Measurements from ENCODE around the gene TSPAN17. TPM values are rescaled to one million over a fixed set of nuclear protein-coding genes. Genes with fewer than 3 reads are reported as not detected.

TSPAN17 gene
- total RNA-seq, 5 donors from 2014 or later (not counting 1 experiment from before 2014, with no cell fraction given): 20.2 to 39.3 (median 30.0) TPM

GRCh38 chr5:176625966-176626875, 21.1 kb upstream of the TSPAN17 start:
- 71% methylated on average over 14 of the region's 25 CpGs for WGBS (ENCODE audit: insufficient coverage)
- H3K9me3 Mint-ChIP-seq: no peaks in the 10 kb centered on the region
- H3K36me3 Mint-ChIP-seq: no peaks in the 10 kb centered on the region
- peaks cover 50 to 59% of the 10 kb centered on the region in 2 donors for H3K27me3 Mint-ChIP-seq
- no peak overlapping the region for H3K4me3 Mint-ChIP-seq
- peaks cover 2 to 17% of the 10 kb centered on the region in 2 experiments for H3K4me1 ChIP-seq (ENCODE audit: control insufficient read depth in 1 of 2, extremely low read depth in 1 of 2, insufficient read depth in 2 of 2, low read length in 2 of 2)
- H3K27me3 ChIP-seq (replicated peaks in 1 of 2; ENCODE audit: control insufficient read depth in 2 of 2, extremely low read depth in 1 of 2, insufficient read depth in 2 of 2, low read length in 1 of 2): peaks cover 25 to 78% of the 10 kb centered on the region in 2 experiments
- no peaks in the 10 kb centered on the region for H3K36me3 ChIP-seq (ENCODE audit: control insufficient read depth in 2 of 2, extremely low read depth in 1 of 2, insufficient read depth in 1 of 2, low read length in 1 of 2)
- DNase-seq (no peak), ATAC-seq (replicated peaks in 1 of 4) (no peak)
- CTCF ChIA-PET: interaction anchor here in 1 of 2 donors (0.6 kb wide), 1 partner anchor 53 kb away, joined by 3 read pairs; no protein-coding TSS in a partner anchor
- POLR2A ChIA-PET: no interaction called here
- H3K4me3 ChIP-seq (ENCODE audit: control insufficient read depth in 1 of 2, extremely low read depth in 1 of 2, low read length in 1 of 2): no peak overlapping the region
- H3K4me1 Mint-ChIP-seq: peaks cover 6 to 21% (median 10%) of the 10 kb centered on the region in 3 donors
- no peaks in the 10 kb centered on the region for H3K9me3 ChIP-seq
- H3K27ac Mint-ChIP-seq: no peak overlapping the region
- H3K27ac ChIP-seq (ENCODE audit: low read length): no peak overlapping the region

- H3K36me3 ChIP-seq (ENCODE audit: control insufficient read depth in 2 of 2, extremely low read depth in 1 of 2, insufficient read depth in 1 of 2, low read length in 1 of 2): no peaks in the 10 kb centered on the region
- Mint-ChIP-seq H3K27ac (no peak overlapping the region), H3K36me3 (no peaks in the 10 kb centered on the region), H3K4me1 (peaks cover 6 to 21% (median 10%) of the 10 kb centered on the region in 3 donors), H3K27me3 (peaks cover 55 to 60% of the 10 kb centered on the region in 2 donors), H3K4me3 (no peak overlapping the region), H3K9me3 (no peaks in the 10 kb centered on the region)
- no peak for ATAC-seq (replicated peaks in 1 of 4)
- H3K4me1 ChIP-seq (ENCODE audit: control insufficient read depth in 1 of 2, extremely low read depth in 1 of 2, insufficient read depth in 2 of 2, low read length in 2 of 2): peaks cover 2 to 17% of the 10 kb centered on the region in 2 experiments
- CTCF ChIA-PET: interaction anchor here in 1 of 2 donors (0.6 kb wide), 1 partner anchor 54 kb away, joined by 3 read pairs; no protein-coding TSS in a partner anchor
- no peak overlapping the region for H3K27ac ChIP-seq (ENCODE audit: low read length)
- no peak overlapping the region for H3K4me3 ChIP-seq (ENCODE audit: control insufficient read depth in 1 of 2, extremely low read depth in 1 of 2, low read length in 1 of 2)
- no peaks in the 10 kb centered on the region for H3K9me3 ChIP-seq
- POLR2A ChIA-PET: no interaction called here
- H3K27me3 ChIP-seq (replicated peaks in 1 of 2; ENCODE audit: control insufficient read depth in 2 of 2, extremely low read depth in 1 of 2, insufficient read depth in 2 of 2, low read length in 1 of 2): peaks cover 27 to 78% of the 10 kb centered on the region in 2 experiments
- WGBS (ENCODE audit: insufficient coverage): 75% methylated on average over 4 of the region's 7 CpGs
- DNase-seq: no peak
Measured at GRCh38 chr5:176626876-176627236, 20.4 kb upstream of the TSPAN17 start.

GRCh38 chr5:176627582-176627981, 19.7 kb upstream of the TSPAN17 start:
- 89% methylated on average over 1 of the region's 5 CpGs for WGBS (ENCODE audit: insufficient coverage)
- H3K27me3 Mint-ChIP-seq: peaks cover 48 to 60% of the 10 kb centered on the region in 2 donors
- H3K36me3 Mint-ChIP-seq: no peaks in the 10 kb centered on the region
- H3K4me1 ChIP-seq (ENCODE audit: control insufficient read depth in 1 of 2, extremely low read depth in 1 of 2, insufficient read depth in 2 of 2, low read length in 2 of 2): peaks cover 2 to 17% of the 10 kb centered on the region in 2 experiments
- no peaks in the 10 kb centered on the region for H3K9me3 Mint-ChIP-seq
- peaks cover 6 to 21% (median 10%) of the 10 kb centered on the region in 3 donors for H3K4me1 Mint-ChIP-seq
- no peak overlapping the region for H3K27ac ChIP-seq (ENCODE audit: low read length)
- no peak overlapping the region for H3K4me3 ChIP-seq (ENCODE audit: control insufficient read depth in 1 of 2, extremely low read depth in 1 of 2, low read length in 1 of 2)
- H3K4me3 Mint-ChIP-seq: no peak overlapping the region
- H3K27me3 ChIP-seq (replicated peaks in 1 of 2; ENCODE audit: control insufficient read depth in 2 of 2, extremely low read depth in 1 of 2, insufficient read depth in 2 of 2, low read length in 1 of 2): peaks cover 27 to 77% of the 10 kb centered on the region in 2 experiments
- ATAC-seq (replicated peaks in 1 of 4) (no peak), DNase-seq (no peak)
- no peak overlapping the region for H3K27ac Mint-ChIP-seq
- CTCF ChIA-PET: no interaction called here
- H3K36me3 ChIP-seq (ENCODE audit: control insufficient read depth in 2 of 2, extremely low read depth in 1 of 2, insufficient read depth in 1 of 2, low read length in 1 of 2): no peaks in the 10 kb centered on the region
- POLR2A ChIA-PET: no interaction called here
- no peaks in the 10 kb centered on the region for H3K9me3 ChIP-seq

GRCh38 chr5:176628406-176629228, 18.7 kb upstream of the TSPAN17 start:
- ATAC-seq (replicated peaks in 1 of 4) (no peak), DNase-seq (no peak)
- POLR2A ChIA-PET: no interaction called here
- Mint-ChIP-seq H3K36me3 (no peaks in the 10 kb centered on the region), H3K27me3 (peaks cover 50 to 67% of the 10 kb centered on the region in 2 donors), H3K27ac (no peak overlapping the region), H3K9me3 (no peaks in the 10 kb centered on the region), H3K4me3 (peak overlapping the region in 1 of 3 donors; percentile 58), H3K4me1 (peaks cover 6 to 23% (median 12%) of the 10 kb centered on the region in 3 donors)
- Histone ChIP-seq H3K27me3 (replicated peaks in 1 of 2; ENCODE audit: control insufficient read depth in 2 of 2, extremely low read depth in 1 of 2, insufficient read depth in 2 of 2, low read length in 1 of 2) (peaks cover 27 to 81% of the 10 kb centered on the region in 2 experiments), H3K4me1 (ENCODE audit: control insufficient read depth in 1 of 2, extremely low read depth in 1 of 2, insufficient read depth in 2 of 2, low read length in 2 of 2) (peaks cover 2 to 17% of the 10 kb centered on the region in 2 experiments), H3K4me3 (ENCODE audit: control insufficient read depth in 1 of 2, extremely low read depth in 1 of 2, low read length in 1 of 2) (no peak overlapping the region), H3K9me3 (no peaks in the 10 kb centered on the region), H3K27ac (ENCODE audit: low read length) (no peak overlapping the region), H3K36me3 (ENCODE audit: control insufficient read depth in 2 of 2, extremely low read depth in 1 of 2, insufficient read depth in 1 of 2, low read length in 1 of 2) (no peaks in the 10 kb centered on the region)
- WGBS (ENCODE audit: insufficient coverage): 57% methylated on average over 9 of the region's 13 CpGs
- CTCF ChIA-PET: no interaction called here

GRCh38 chr5:176629317-176629852, 17.9 kb upstream of the TSPAN17 start:
- peaks cover 27 to 85% of the 10 kb centered on the region in 2 experiments for H3K27me3 ChIP-seq (replicated peaks in 1 of 2; ENCODE audit: control insufficient read depth in 2 of 2, extremely low read depth in 1 of 2, insufficient read depth in 2 of 2, low read length in 1 of 2)

More at GRCh38 chr5:176629317-176629852, 17.9 kb upstream of the TSPAN17 start:
- Mint-ChIP-seq H3K9me3 (no peaks in the 10 kb centered on the region), H3K27me3 (peaks cover 50 to 74% of the 10 kb centered on the region in 2 donors), H3K4me3 (peak overlapping the region in 2 of 3 donors; percentile 47 to 58), H3K36me3 (no peaks in the 10 kb centered on the region), H3K4me1 (peaks cover 6 to 28% (median 13%) of the 10 kb centered on the region in 3 donors), H3K27ac (no peak overlapping the region)
- Histone ChIP-seq H3K9me3 (no peaks in the 10 kb centered on the region), H3K4me3 (ENCODE audit: control insufficient read depth in 1 of 2, extremely low read depth in 1 of 2, low read length in 1 of 2) (peak overlapping the region in 1 of 2 donors; percentile 38), H3K36me3 (ENCODE audit: control insufficient read depth in 2 of 2, extremely low read depth in 1 of 2, insufficient read depth in 1 of 2, low read length in 1 of 2) (no peaks in the 10 kb centered on the region), H3K4me1 (ENCODE audit: control insufficient read depth in 1 of 2, extremely low read depth in 1 of 2, insufficient read depth in 2 of 2, low read length in 2 of 2) (peaks cover 2 to 17% of the 10 kb centered on the region in 2 experiments), H3K27ac (ENCODE audit: low read length) (no peak overlapping the region)
- 15% methylated on average over 32 of the region's 34 CpGs for WGBS (ENCODE audit: insufficient coverage)
- ChIA-PET POLR2A (no interaction called here), CTCF (interaction anchor here in 1 of 2 donors (0.6 kb wide), 1 partner anchor 10 kb away, joined by 4 read pairs; no protein-coding TSS in a partner anchor)
- DNase-seq: no peak
- ATAC-seq (replicated peaks in 1 of 4): no peak
